Natural killer cell (primary cell): ENCODE measurements around the gene KIAA0319L. TPM values are rescaled to one million over a fixed set of nuclear protein-coding genes. Genes with fewer than 3 reads are reported as not detected.

ENCODE experiments used
- ATAC-seq, 3 donors: fragments of 150-1000 bp in 2 of 3; fragments of 200-7000 bp in 1 of 3; cut with Tn5 transposase; 1 replicate in 1 of 3; 2 replicates in 2 of 3; pipeline ENCODE4 v1.10.0; 2021; ENCODE audit warnings: mild to moderate bottlenecking in 2 of 3, moderate library complexity in 2 of 3
- DNase-seq, 2 donors: peaks; one replicate each; pipeline versions ENCODE4 v3.0.0 to v3.0.0-alpha.2; 2013 to 2021; ENCODE audit warnings: mixed read lengths in 1 of 2
- H3K27ac ChIP-seq: one replicate; pipeline ENCODE4 v1.5.1; 2013; ENCODE audit warnings: mild to moderate bottlenecking, low read length
- H3K27me3 ChIP-seq: one replicate; pipeline ENCODE4 v1.6.1; 2013; ENCODE audit warnings: low read length; ENCODE audit not compliant: control insufficient read depth, insufficient read depth
- H3K36me3 ChIP-seq: one replicate; pipeline ENCODE4 v1.6.1; 2013; ENCODE audit warnings: low read length; ENCODE audit not compliant: control insufficient read depth, insufficient read depth
- H3K4me1 ChIP-seq: one replicate; pipeline ENCODE4 v1.6.1; 2013; ENCODE audit warnings: low read length; ENCODE audit not compliant: control insufficient read depth, insufficient read depth
- H3K4me3 ChIP-seq: one replicate; pipeline ENCODE4 v1.5.1; 2013; ENCODE audit warnings: low read length
- H3K9me3 ChIP-seq: one replicate; pipeline ENCODE4 v1.6.1; 2013; ENCODE audit warnings: low read length; ENCODE audit not compliant: control insufficient read depth, insufficient read depth
- H3K27ac Mint-ChIP-seq, 2 donors: one replicate each; pipeline ENCODE4 v1.8.0; 2022; ENCODE audit warnings: mild to moderate bottlenecking in 2 of 2, mixed read lengths in 2 of 2, moderate library complexity in 1 of 2
- H3K27me3 Mint-ChIP-seq, 2 donors: one replicate each; pipeline ENCODE4 v1.8.0; 2022; ENCODE audit warnings: low read depth in 2 of 2, mixed read lengths in 2 of 2
- H3K36me3 Mint-ChIP-seq: one replicate; pipeline ENCODE4 v1.8.0; 2022; ENCODE audit warnings: mixed read lengths
- H3K4me1 Mint-ChIP-seq, 2 donors: one replicate each; pipeline ENCODE4 v1.8.0; 2022; ENCODE audit warnings: mixed read lengths in 2 of 2
- H3K4me3 Mint-ChIP-seq: one replicate; pipeline ENCODE4 v1.8.0; 2022; ENCODE audit warnings: mild to moderate bottlenecking, moderate library complexity, mixed read lengths
- H3K9me3 Mint-ChIP-seq, 2 donors: one replicate each; pipeline ENCODE4 v1.8.0; 2022; ENCODE audit warnings: mixed read lengths in 2 of 2
- WGBS: methylation state at CpG from one replicate; pipeline ENCODE4 v1.1.7; 2013; ENCODE audit warnings: missing lambda C conversion rate; ENCODE audit not compliant: insufficient coverage; 5-methylcytosine and 5-hydroxymethylcytosine counted together
- intact Hi-C: fragments of 100-400 bp; cut with micrococcal nuclease; formaldehyde crosslinking; loops from one replicate; pipeline ENCODE4 v1.14.2; 2022
- total RNA-seq, 4 donors: library from RNA; stranded (reverse); fragments of 120-200 nt in 1 of 4; gene quantifications; one replicate each; pipeline versions ENCODE4 v1.2.3 to v1.2.4, GENCODE V29; 2013 to 2022
- TF ChIP-seq, protein P1 (sequence below): fragments of 200-600 bp; IDR thresholded peaks from one replicate; pipeline ENCODE4 v1.8.0; 2022; ENCODE audit warnings: antibody characterized with exemption

KIAA0319L gene
- total RNA-seq, 3 donors from 2014 or later (not counting 1 experiment from before 2014, with no cell fraction given) = 51.3 to 75.0 (median 64.8) TPM

GRCh38 chr1:35453031-35453430 is 104.2 kb downstream of the KIAA0319L start:
- no peak for ATAC-seq
- Histone ChIP-seq H3K27me3 (no peaks in the 10 kb centered on the region), H3K4me1 (peaks cover 11% of the 10 kb centered on the region), H3K36me3 (peaks cover 45% of the 10 kb centered on the region), H3K27ac (no peak overlapping the region), H3K9me3 (no peaks in the 10 kb centered on the region), H3K4me3 (no peak overlapping the region)
- Mint-ChIP-seq H3K4me3 (no peak overlapping the region), H3K36me3 (peaks cover 9% of the 10 kb centered on the region), H3K27me3 (no peaks in the 10 kb centered on the region), H3K27ac (no peak overlapping the region), H3K9me3 (no peaks in the 10 kb centered on the region), H3K4me1 (peaks cover 6 to 9% of the 10 kb centered on the region in 2 donors)
- intact Hi-C loops = no loop called here
- DNase-seq = no peak
- 98% methylated on average over 2 of the region's 2 CpGs for WGBS
- TF ChIP-seq, protein P1, sequence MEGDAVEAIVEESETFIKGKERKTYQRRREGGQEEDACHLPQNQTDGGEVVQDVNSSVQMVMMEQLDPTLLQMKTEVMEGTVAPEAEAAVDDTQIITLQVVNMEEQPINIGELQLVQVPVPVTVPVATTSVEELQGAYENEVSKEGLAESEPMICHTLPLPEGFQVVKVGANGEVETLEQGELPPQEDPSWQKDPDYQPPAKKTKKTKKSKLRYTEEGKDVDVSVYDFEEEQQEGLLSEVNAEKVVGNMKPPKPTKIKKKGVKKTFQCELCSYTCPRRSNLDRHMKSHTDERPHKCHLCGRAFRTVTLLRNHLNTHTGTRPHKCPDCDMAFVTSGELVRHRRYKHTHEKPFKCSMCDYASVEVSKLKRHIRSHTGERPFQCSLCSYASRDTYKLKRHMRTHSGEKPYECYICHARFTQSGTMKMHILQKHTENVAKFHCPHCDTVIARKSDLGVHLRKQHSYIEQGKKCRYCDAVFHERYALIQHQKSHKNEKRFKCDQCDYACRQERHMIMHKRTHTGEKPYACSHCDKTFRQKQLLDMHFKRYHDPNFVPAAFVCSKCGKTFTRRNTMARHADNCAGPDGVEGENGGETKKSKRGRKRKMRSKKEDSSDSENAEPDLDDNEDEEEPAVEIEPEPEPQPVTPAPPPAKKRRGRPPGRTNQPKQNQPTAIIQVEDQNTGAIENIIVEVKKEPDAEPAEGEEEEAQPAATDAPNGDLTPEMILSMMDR = no peak

- Histone ChIP-seq H3K9me3 (no peaks in the 10 kb centered on the region), H3K4me3 (no peak overlapping the region), H3K4me1 (peaks cover 5% of the 10 kb centered on the region), H3K27me3 (no peaks in the 10 kb centered on the region), H3K36me3 (peaks cover 51% of the 10 kb centered on the region), H3K27ac (no peak overlapping the region)
- WGBS = 59% methylated on average over 1 of the region's 1 CpG
- Mint-ChIP-seq H3K27ac (no peak overlapping the region), H3K4me3 (no peak overlapping the region), H3K4me1 (peaks cover 6 to 8% of the 10 kb centered on the region in 2 donors), H3K9me3 (no peaks in the 10 kb centered on the region), H3K36me3 (peaks cover 17% of the 10 kb centered on the region), H3K27me3 (no peaks in the 10 kb centered on the region)
- ATAC-seq (no peak), DNase-seq (peak in 1 of 2 donors; percentile 36)
- TF ChIP-seq, protein P1 = no peak
- intact Hi-C loops = no loop called here
These were observed 105.0 kb downstream of the KIAA0319L start for GRCh38 chr1:35452106-35452774.

DNA sequence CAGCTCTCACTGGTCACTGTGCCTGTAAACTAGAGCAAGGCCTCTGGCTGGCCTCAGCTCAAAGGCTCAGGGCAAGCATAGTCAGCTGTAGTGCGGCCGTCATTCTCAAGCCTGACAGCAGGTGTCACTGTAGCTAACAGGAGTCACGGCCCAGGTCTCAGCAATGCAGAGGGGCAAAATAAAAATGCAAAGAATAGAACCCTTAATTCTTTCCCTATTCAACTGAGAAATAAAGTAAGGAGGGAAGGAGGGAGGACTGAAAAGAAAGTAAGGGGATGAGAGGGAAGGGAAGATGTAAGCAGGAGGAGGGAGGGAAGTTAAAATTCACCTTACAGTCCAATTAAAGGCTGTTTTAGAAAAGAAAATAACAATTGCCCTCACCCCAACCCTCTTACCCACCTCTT is 106.1 kb downstream of the KIAA0319L start:
- DNase-seq = peak; percentile 60 to 88
- H3K4me1 Mint-ChIP-seq = peaks cover 5 to 6% of the 10 kb centered on the region in 2 donors
- Histone ChIP-seq H3K27me3 (no peaks in the 10 kb centered on the region), H3K27ac (no peak overlapping the region), H3K4me1 (no peaks in the 10 kb centered on the region), H3K4me3 (no peak overlapping the region), H3K9me3 (no peaks in the 10 kb centered on the region), H3K36me3 (peaks cover 60% of the 10 kb centered on the region)
- no peak overlapping the region for H3K4me3 Mint-ChIP-seq
- 6% methylated on average over 3 of the region's 3 CpGs for WGBS
- TF ChIP-seq, protein P1 = peak; percentile 79
- H3K9me3 Mint-ChIP-seq = no peaks in the 10 kb centered on the region
- H3K36me3 Mint-ChIP-seq = peaks cover 18% of the 10 kb centered on the region
- peak overlapping the region in 1 of 2 donors; percentile 12 for H3K27ac Mint-ChIP-seq
- peak; percentile 86 to 98 (median 97) for ATAC-seq
- intact Hi-C loops = loop anchor here (1.0 kb wide), 3 partner anchors 113 to 323 kb away; no protein-coding TSS in a partner anchor
- no peaks in the 10 kb centered on the region for H3K27me3 Mint-ChIP-seq
